K562 treated with DMSO at 1 percent for 24 hours (cell line): ENCODE results near the gene ARHGAP6. TPM values are rescaled to one million over a fixed set of nuclear protein-coding genes. Genes with fewer than 3 reads are reported as not detected.

Experiments used
- total RNA-seq: library from RNA; unstranded; fragments of 300-600 nt; gene quantifications from 2 replicates; pipeline ENCODE4 v1.2.3, GENCODE V29; 2022; ENCODE audit warnings: low read depth; ENCODE audit not compliant: insufficient read depth

The ARHGAP6 gene, protein sequence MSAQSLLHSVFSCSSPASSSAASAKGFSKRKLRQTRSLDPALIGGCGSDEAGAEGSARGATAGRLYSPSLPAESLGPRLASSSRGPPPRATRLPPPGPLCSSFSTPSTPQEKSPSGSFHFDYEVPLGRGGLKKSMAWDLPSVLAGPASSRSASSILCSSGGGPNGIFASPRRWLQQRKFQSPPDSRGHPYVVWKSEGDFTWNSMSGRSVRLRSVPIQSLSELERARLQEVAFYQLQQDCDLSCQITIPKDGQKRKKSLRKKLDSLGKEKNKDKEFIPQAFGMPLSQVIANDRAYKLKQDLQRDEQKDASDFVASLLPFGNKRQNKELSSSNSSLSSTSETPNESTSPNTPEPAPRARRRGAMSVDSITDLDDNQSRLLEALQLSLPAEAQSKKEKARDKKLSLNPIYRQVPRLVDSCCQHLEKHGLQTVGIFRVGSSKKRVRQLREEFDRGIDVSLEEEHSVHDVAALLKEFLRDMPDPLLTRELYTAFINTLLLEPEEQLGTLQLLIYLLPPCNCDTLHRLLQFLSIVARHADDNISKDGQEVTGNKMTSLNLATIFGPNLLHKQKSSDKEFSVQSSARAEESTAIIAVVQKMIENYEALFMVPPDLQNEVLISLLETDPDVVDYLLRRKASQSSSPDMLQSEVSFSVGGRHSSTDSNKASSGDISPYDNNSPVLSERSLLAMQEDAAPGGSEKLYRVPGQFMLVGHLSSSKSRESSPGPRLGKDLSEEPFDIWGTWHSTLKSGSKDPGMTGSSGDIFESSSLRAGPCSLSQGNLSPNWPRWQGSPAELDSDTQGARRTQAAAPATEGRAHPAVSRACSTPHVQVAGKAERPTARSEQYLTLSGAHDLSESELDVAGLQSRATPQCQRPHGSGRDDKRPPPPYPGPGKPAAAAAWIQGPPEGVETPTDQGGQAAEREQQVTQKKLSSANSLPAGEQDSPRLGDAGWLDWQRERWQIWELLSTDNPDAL (N-terminal part only)
- 13.6 and 13.9 TPM in 2 replicates for total RNA-seq

DNA sequence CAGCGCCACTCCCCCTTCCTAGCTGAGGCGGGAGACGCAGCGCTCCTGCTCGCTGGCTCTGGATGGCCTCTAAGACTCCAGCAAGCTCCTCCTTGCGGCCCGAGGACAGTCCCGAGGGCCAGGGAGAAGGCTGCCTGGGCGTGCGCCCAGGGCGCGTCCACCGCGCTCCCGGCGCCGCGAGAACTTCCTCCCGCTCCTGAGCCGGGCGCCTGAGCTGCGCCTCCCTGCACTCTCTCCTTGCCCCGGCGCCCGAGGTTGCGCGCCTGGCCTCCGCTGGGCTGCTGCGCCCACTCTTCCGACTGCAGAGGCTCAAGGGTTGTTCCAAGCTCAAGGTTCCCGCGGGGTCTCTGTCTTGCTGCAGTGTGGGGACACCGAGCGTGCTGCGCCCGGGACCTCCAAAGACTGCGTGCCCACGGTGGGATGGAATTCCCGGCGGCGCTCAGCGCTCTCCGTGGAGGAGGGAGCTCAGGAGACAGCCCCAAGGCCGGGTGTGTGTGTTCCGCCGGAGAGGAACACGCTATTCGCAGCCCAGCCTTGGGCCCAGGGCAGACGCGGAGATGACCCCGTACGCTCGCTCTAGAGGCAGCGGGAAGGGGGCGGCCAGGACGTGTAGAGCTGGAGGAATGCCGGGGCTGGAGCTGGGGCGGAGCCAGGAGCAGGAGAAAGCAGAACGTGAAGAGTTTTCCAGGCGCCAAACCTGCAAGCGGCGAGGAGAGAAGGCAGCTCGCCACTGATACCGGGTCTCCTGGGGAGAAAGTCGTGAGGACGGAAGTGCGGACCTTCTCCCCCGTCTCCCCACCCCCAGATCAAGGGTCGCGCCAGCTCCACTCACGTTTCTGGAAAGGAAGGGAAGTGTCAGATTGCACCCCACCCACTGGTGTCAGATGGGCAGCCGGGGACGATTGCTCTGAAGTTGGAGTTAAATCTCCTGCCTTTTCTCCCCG is at the start of gene ARHGAP6:
Gene ARHGAP6 (minus strand): TSS at position 753 of the 944 bp plus-strand sequence. CDS start 1,092 bp downstream, outside the sequence.

DNA sequence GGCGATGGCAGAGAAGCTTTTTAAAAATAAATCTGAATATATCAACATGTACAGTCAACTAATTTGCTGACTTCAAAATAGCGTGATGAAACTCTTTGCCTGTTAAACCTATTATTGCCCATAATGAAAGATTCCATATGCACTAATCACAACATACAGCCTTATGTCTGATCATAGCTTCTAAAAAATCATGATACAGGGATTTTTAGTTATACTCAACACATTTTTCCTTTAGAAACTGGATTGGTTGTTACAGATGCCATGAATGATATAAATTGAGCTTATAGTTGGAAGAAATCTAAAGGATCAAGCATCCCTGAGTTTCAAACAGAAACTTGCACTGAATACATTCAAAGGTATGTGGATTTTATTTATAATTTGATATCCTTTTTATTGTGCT is 372.6 kb downstream of the ARHGAP6 start, which contains the start of gene AMELX:
Gene AMELX (plus strand): TSS at position 301 of the 400 bp plus-strand sequence. CDS start 1,376 bp downstream, outside the sequence.

GRCh38 chrX:11111037-11111851 is 554.5 kb downstream of the ARHGAP6 start, which contains the start of gene HCCS:
TSS of gene HCCS (plus strand) at chrX:11111332. CDS start at chrX:11112061, 729 bp downstream.

Other genes starting within 250 kb of the ARHGAP6 start
- gene MSL3, start 92.3 kb upstream of the ARHGAP6 start, total RNA-seq: 12.1 TPM in 2 replicates